Measurements from ENCODE around the gene IKBKG. TPM values are rescaled to one million over a fixed set of nuclear protein-coding genes. Genes with fewer than 3 reads are reported as not detected.
"Not testable (repeated sequence)": the region's sequence is repeated elsewhere in the genome, so short reads cannot be mapped to it uniquely, and the experiment has no call there.

The IKBKG gene
- total and polyA plus RNA-seq, 2 of the 13 experiments (the other 11 are each of a cell fraction or from before 2014, with no cell fraction given): 30.6 to 44.3 TPM

DNA sequence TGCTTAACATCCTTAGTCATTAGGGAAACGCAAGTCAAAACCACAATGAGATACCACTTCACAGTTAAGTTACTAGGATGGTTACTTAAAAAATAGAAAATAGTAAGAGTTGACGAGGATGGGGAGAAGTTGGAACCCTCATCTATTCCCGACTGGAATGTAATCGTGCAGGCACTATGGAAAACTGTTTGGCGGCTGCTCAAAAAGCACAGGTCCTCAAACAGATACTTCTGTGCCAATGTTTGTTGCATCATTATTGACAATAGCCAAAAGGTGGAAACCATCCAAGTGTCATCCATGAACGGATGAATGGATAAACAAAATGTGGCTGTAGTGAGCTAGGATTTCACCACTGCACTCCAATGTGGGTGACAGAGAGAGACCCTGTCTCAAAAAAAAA, 60.0 kb downstream of the IKBKG start (continued):
- TF ChIP-seq, protein P1, sequence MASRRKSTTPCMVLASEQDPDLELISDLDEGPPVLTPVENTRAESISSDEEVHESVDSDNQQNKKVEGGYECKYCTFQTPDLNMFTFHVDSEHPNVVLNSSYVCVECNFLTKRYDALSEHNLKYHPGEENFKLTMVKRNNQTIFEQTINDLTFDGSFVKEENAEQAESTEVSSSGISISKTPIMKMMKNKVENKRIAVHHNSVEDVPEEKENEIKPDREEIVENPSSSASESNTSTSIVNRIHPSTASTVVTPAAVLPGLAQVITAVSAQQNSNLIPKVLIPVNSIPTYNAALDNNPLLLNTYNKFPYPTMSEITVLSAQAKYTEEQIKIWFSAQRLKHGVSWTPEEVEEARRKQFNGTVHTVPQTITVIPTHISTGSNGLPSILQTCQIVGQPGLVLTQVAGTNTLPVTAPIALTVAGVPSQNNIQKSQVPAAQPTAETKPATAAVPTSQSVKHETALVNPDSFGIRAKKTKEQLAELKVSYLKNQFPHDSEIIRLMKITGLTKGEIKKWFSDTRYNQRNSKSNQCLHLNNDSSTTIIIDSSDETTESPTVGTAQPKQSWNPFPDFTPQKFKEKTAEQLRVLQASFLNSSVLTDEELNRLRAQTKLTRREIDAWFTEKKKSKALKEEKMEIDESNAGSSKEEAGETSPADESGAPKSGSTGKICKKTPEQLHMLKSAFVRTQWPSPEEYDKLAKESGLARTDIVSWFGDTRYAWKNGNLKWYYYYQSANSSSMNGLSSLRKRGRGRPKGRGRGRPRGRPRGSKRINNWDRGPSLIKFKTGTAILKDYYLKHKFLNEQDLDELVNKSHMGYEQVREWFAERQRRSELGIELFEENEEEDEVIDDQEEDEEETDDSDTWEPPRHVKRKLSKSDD (CRISPR knock-in tag; IDR thresholded peaks at IDR 0.05; ENCODE audit: low read depth): no peak
- TF ChIP-seq SCMH1 (CRISPR knock-in tag; IDR thresholded peaks at IDR 0.05; ENCODE audit: borderline replicate concordance): no peak
- TF ChIP-seq, protein P2, sequence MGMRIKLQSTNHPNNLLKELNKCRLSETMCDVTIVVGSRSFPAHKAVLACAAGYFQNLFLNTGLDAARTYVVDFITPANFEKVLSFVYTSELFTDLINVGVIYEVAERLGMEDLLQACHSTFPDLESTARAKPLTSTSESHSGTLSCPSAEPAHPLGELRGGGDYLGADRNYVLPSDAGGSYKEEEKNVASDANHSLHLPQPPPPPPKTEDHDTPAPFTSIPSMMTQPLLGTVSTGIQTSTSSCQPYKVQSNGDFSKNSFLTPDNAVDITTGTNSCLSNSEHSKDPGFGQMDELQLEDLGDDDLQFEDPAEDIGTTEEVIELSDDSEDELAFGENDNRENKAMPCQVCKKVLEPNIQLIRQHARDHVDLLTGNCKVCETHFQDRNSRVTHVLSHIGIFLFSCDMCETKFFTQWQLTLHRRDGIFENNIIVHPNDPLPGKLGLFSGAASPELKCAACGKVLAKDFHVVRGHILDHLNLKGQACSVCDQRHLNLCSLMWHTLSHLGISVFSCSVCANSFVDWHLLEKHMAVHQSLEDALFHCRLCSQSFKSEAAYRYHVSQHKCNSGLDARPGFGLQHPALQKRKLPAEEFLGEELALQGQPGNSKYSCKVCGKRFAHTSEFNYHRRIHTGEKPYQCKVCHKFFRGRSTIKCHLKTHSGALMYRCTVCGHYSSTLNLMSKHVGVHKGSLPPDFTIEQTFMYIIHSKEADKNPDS (CRISPR knock-in tag; IDR thresholded peaks at IDR 0.05): no peak
- TF ChIP-seq, protein P3, sequence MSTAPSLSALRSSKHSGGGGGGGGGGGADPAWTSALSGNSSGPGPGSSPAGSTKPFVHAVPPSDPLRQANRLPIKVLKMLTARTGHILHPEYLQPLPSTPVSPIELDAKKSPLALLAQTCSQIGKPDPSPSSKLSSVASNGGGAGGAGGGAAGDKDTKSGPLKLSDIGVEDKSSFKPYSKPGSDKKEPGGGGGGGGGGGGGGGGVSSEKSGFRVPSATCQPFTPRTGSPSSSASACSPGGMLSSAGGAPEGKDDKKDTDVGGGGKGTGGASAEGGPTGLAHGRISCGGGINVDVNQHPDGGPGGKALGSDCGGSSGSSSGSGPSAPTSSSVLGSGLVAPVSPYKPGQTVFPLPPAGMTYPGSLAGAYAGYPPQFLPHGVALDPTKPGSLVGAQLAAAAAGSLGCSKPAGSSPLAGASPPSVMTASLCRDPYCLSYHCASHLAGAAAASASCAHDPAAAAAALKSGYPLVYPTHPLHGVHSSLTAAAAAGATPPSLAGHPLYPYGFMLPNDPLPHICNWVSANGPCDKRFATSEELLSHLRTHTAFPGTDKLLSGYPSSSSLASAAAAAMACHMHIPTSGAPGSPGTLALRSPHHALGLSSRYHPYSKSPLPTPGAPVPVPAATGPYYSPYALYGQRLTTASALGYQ (CRISPR knock-in tag; IDR thresholded peaks at IDR 0.05): no peak
- TF ChIP-seq GATAD2A (CRISPR knock-in tag; IDR thresholded peaks at IDR 0.05): peak; percentile 54; the same call in 1 of the 2 replicates
- TF ChIP-seq MIER2 (CRISPR knock-in tag; IDR thresholded peaks at IDR 0.05): no peak
- no peak for TF ChIP-seq ZC3H13 (CRISPR knock-in tag; IDR thresholded peaks at IDR 0.05)
- TF ChIP-seq THAP11 (CRISPR knock-in tag; IDR thresholded peaks at IDR 0.05): 0 out of 2 replicates have a peak, but pooled peaks have one; percentile 20

DNA sequence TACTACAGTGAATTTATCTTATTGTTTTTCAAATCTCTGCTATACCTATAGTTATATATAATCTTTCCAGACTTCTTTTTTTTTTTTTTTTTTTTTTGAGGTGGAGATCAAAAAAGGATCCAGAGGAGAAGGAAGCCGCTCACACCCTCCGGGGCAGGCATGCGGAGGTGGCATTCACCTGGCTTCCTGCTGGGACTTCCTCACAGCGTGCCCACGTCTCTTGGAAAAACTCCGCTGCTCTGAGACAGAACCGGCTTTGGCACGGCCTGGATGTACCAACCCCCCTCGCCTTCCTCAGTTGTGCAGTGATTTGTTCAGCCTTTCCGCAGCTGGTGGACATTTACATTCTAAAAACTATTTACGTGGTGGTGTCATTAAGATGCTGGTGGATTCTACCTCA, 60.6 kb downstream of the IKBKG start:
- H3K9ac ChIP-seq (ENCODE audit: insufficient read depth, low read depth, low read length); H4K20me1 ChIP-seq (ENCODE audit: insufficient read depth, low read length); H3K4me3 ChIP-seq (replicated peaks in 1 of 3; ENCODE audit: insufficient read depth in 1 of 3, low read depth in 2 of 3, low read length in 3 of 3); H3K36me3 ChIP-seq (replicated peaks in 1 of 2; ENCODE audit: control insufficient read depth in 1 of 2, insufficient read depth in 2 of 2, low read length in 2 of 2); FAIRE-seq; in situ Hi-C loops (cut with HindIII; ENCODE audit: extremely low pct_ligation_motif_present, low pct_unique_long_range_greater_than_20kb); CTCF ChIA-PET (ENCODE audit: low intra/inter-chr PET ratio, low total read pairs); H3K27ac ChIP-seq (ENCODE audit: extremely low read length, insufficient read depth, low read length); BruUV-seq (replicated peaks); H3K4me2 ChIP-seq (ENCODE audit: low read depth, low read length); intact Hi-C loops (cut with micrococcal nuclease; ENCODE audit: unreplicated experiment); ATAC-seq; H3K9me3 ChIP-seq (ENCODE audit: low read length); H3K4me1 ChIP-seq (ENCODE audit: insufficient read depth, low read length); H3K79me2 ChIP-seq (ENCODE audit: insufficient read depth, low read length); POLR2A ChIA-PET; H3K27me3 ChIP-seq (ENCODE audit: control insufficient read depth in 1 of 2, insufficient read depth in 2 of 2, low read length in 2 of 2); H2AFZ ChIP-seq (ENCODE audit: low read length); DNase-seq (ENCODE audit: low spot score): not testable (repeated sequence)
- WGBS (ENCODE audit: low lambda C conversion rate): 83% methylated on average over 8 of the region's 11 CpGs

DNA sequence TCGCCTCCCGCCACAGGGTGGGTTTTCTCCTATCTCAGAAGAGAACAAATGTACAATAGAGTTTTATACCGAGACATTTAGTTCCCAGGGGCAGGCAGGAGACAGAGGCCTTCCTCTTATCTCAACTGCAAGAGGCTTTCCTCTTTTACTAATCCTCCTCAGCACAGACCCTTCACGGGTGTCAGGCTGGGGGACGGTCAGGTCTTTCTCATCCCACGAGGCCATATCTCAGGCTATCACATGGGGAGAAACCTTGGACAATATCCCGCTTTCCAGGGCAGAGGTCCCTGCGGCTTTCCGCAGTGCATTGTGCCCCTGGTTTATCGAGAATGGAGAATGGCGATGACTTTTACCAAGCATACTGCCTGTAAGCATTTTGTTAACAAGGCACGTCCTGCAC, 61.4 kb downstream of the IKBKG start:
- H4K20me1 ChIP-seq (ENCODE audit: insufficient read depth, low read length); FAIRE-seq; BruUV-seq (replicated peaks); H2AFZ ChIP-seq (ENCODE audit: low read length); H3K36me3 ChIP-seq (replicated peaks in 1 of 2; ENCODE audit: control insufficient read depth in 1 of 2, insufficient read depth in 2 of 2, low read length in 2 of 2); H3K27me3 ChIP-seq (ENCODE audit: control insufficient read depth in 1 of 2, insufficient read depth in 2 of 2, low read length in 2 of 2); POLR2A ChIA-PET; H3K9me3 ChIP-seq (ENCODE audit: low read length); in situ Hi-C loops (cut with HindIII; ENCODE audit: extremely low pct_ligation_motif_present, low pct_unique_long_range_greater_than_20kb); H3K4me2 ChIP-seq (ENCODE audit: low read depth, low read length); H3K9ac ChIP-seq (ENCODE audit: insufficient read depth, low read depth, low read length); DNase-seq (ENCODE audit: low spot score); H3K4me3 ChIP-seq (replicated peaks in 1 of 3; ENCODE audit: insufficient read depth in 1 of 3, low read depth in 2 of 3, low read length in 3 of 3); H3K4me1 ChIP-seq (ENCODE audit: insufficient read depth, low read length); CTCF ChIA-PET (ENCODE audit: low intra/inter-chr PET ratio, low total read pairs); H3K27ac ChIP-seq (ENCODE audit: extremely low read length, insufficient read depth, low read length); H3K79me2 ChIP-seq (ENCODE audit: insufficient read depth, low read length); intact Hi-C loops (cut with micrococcal nuclease; ENCODE audit: unreplicated experiment); ATAC-seq: not testable (repeated sequence)
- 27% methylated on average over 7 of the region's 12 CpGs for WGBS (ENCODE audit: low lambda C conversion rate)
